A549 (cell line): Measurements from ENCODE around the gene ATG16L1. TPM values are rescaled to one million over a fixed set of nuclear protein-coding genes. Genes with fewer than 3 reads are reported as not detected.

Experiments used
- BCL3 ChIP-seq: fragments of >200 bp; sonication (Bioruptor Twin); formaldehyde crosslinking; IDR thresholded peaks from 3 replicates; pipeline ENCODE4 v1.6.1; 2016
- CBX2 ChIP-seq: fragments of 200-600 bp; sonication (generic); IDR thresholded peaks from 2 replicates; pipeline ENCODE4 v1.6.1; 2016; ENCODE audit warnings: low read depth, mild to moderate bottlenecking, borderline replicate concordance
- CBX8 ChIP-seq: fragments of 200-600 bp; sonication (generic); IDR thresholded peaks from 2 replicates; pipeline ENCODE4 v1.6.1; 2016
- CEBPB ChIP-seq, 2 experiments: fragments of >200 bp in 1 of 2; sonication (Bioruptor Twin) in 1 of 2; formaldehyde crosslinking in 1 of 2; IDR thresholded peaks; 2 replicates each; pipeline ENCODE4 v1.6.1; 2012 to 2016
- CHD2 ChIP-seq: fragments of 150-350 bp; IDR thresholded peaks from 2 replicates; pipeline ENCODE4 v1.6.1; 2014; ENCODE audit warnings: low read length; ENCODE audit not compliant: partially characterized antibody
- EHF ChIP-seq: fragments of 250-450 bp; sonication (Bioruptor Pico); IDR thresholded peaks from 2 replicates; pipeline ENCODE4 v1.5.0; 2020; ENCODE audit warnings: mild to moderate bottlenecking
- EP300 ChIP-seq, 2 experiments: fragments of >200 bp; sonication (Bioruptor Twin); formaldehyde crosslinking; IDR thresholded peaks; 2 replicates in 1 of 2; 3 replicates in 1 of 2; pipeline ENCODE4 v1.6.1; 2016 to 2017
- FOXS1 ChIP-seq: fragments of 250-450 bp; sonication (Bioruptor Pico); IDR thresholded peaks from 2 replicates; pipeline ENCODE4 v1.5.0; 2020; ENCODE audit warnings: mild to moderate bottlenecking, moderate library complexity
- HDAC2 ChIP-seq: fragments of 200-600 bp; sonication (generic); IDR thresholded peaks from 2 replicates; pipeline ENCODE4 v1.6.1; 2016
- HEYL ChIP-seq: fragments of 250-450 bp; sonication (Bioruptor Pico); IDR thresholded peaks from 2 replicates; pipeline ENCODE4 v1.8.0; 2021; ENCODE audit warnings: mild to moderate bottlenecking, moderate library complexity
- HOXA7 ChIP-seq: fragments of 250-450 bp; sonication (Bioruptor Pico); IDR thresholded peaks from 2 replicates; pipeline ENCODE4 v1.5.0; 2020; ENCODE audit warnings: mild to moderate bottlenecking, moderate library complexity
- HOXB13 ChIP-seq: fragments of 250-450 bp; sonication (Bioruptor Pico); IDR thresholded peaks from 2 replicates; pipeline ENCODE4 v1.5.0; 2020; ENCODE audit warnings: low read depth, mild to moderate bottlenecking, moderate library complexity
- JUN ChIP-seq, 2 experiments: fragments of >200 bp; sonication (Bioruptor Twin); formaldehyde crosslinking; IDR thresholded peaks; 2 replicates in 1 of 2; 3 replicates in 1 of 2; pipeline ENCODE4 v1.6.1; 2016 to 2017
- MYC ChIP-seq: IDR thresholded peaks from 2 replicates; pipeline ENCODE4 v1.6.1; 2012; ENCODE audit warnings: mild to moderate bottlenecking, inconsistent platforms, low read length, improper control_type of control experiment, borderline replicate concordance
- PBX3 ChIP-seq: IDR thresholded peaks from 2 replicates; pipeline ENCODE4 v1.6.1; 2012
- RAD21 ChIP-seq, 2 experiments: fragments of >200 bp in 1 of 2; sonication (Bioruptor Twin) in 1 of 2; formaldehyde crosslinking in 1 of 2; IDR thresholded peaks in 1 of 2; conservative IDR thresholded peaks in 1 of 2; 2 replicates in 1 of 2; 3 replicates in 1 of 2; pipeline ENCODE4 v1.6.1; 2012 to 2018; ENCODE audit warnings: inconsistent platforms in 1 of 2
- RARB ChIP-seq: fragments of 250-450 bp; sonication (Bioruptor Pico); IDR thresholded peaks from 2 replicates; pipeline ENCODE4 v1.8.0; 2021; ENCODE audit warnings: mild to moderate bottlenecking, moderate library complexity
- RCOR1 ChIP-seq: fragments of 150-350 bp; IDR thresholded peaks from 2 replicates; pipeline ENCODE4 v1.6.1; 2014; ENCODE audit warnings: antibody characterized with exemption, low read length, low read depth
- REST ChIP-seq: fragments of 200-600 bp; sonication (generic); IDR thresholded peaks from 2 replicates; pipeline ENCODE4 v1.6.1; 2016; ENCODE audit warnings: antibody characterized with exemption, mild to moderate bottlenecking, moderate library complexity
- RNF2 ChIP-seq: fragments of 200-600 bp; sonication (generic); IDR thresholded peaks from 2 replicates; pipeline ENCODE4 v1.6.1; 2016; ENCODE audit warnings: low read depth, mild to moderate bottlenecking, antibody characterized with exemption, moderate library complexity, borderline replicate concordance
- TFCP2L1 ChIP-seq: fragments of 250-450 bp; sonication (Bioruptor Pico); IDR thresholded peaks from 2 replicates; pipeline ENCODE4 v1.5.0; 2021; ENCODE audit warnings: mild to moderate bottlenecking
- USF2 ChIP-seq: fragments of 450-650 bp; IDR thresholded peaks from 2 replicates; pipeline ENCODE4 v1.6.1; 2014; ENCODE audit warnings: antibody characterized with exemption
- ZC3H11A ChIP-seq: fragments of 450-650 bp; IDR thresholded peaks from 2 replicates; pipeline ENCODE4 v1.6.1; 2014; ENCODE audit warnings: antibody characterized with exemption, mild to moderate bottlenecking
- polyA plus RNA-seq, 4 experiments: library from polyadenylated mRNA; depleted of rRNA in 3 of 4; stranded (reverse); fragments of >200 nt; fragmentation: RNase III in 1 of 4; extraction: RNeasy Plus Mini Kit Qiagen cat#74134 plus additional on column Dnase treatment in 1 of 4; gene quantifications; 2 replicates in 3 of 4; 3 replicates in 1 of 4; pipeline ENCODE4 v1.2.3, GENCODE V29; 2011 to 2017
- TF ChIP-seq, protein P1 (sequence below): IDR thresholded peaks from 2 replicates; pipeline ENCODE4 v1.6.1; 2012; ENCODE audit warnings: low read depth, borderline replicate concordance
- TF ChIP-seq, protein P2 (sequence below): IDR thresholded peaks from 2 replicates; pipeline ENCODE4 v1.6.1; 2012

ATG16L1 gene
- polyA plus RNA-seq, 2 of the 4 experiments (the other 2 are of a cell fraction), result 45.1 to 70.9 TPM

DNA sequence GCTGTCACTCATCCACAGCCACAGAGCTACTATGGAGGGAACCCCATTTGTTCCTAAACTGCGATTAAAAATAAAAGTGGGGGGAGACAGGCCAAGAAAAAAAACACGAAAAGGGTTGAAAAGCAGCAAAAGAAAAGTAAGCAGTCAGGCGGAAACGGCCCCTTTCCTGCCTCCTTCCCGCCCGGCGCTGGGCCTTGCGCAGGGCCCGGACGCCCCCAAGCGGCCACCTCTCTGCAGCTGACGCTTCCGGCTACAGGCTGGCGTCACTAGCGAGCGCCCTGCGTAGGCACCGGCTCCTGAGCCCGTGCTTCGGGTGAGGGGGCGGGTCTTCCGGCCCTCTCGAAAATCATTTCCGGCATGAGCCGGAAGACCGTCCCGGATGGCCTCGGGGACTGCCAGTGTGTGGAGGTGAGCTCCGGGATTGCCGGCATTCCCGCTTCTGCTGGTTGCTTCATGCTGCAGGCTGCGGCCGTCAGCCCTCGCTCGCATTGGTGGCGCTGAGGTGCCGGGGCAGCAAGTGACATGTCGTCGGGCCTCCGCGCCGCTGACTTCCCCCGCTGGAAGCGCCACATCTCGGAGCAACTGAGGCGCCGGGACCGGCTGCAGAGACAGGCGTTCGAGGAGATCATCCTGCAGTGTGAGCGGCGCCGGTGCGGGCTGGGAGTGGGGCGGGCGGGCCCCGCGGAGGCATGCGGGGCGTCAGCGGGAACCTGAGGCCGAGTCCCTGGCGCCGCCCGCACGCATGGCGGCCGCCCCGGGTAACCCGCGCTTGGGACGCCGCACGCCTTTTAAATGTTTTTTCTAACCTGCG is at the start of gene ATG16L1 (continued):
- TF ChIP-seq REST, result no peak
- no peak for TF ChIP-seq HOXB13 (CRISPR knock-in tag)
- no peak for TF ChIP-seq CHD2
- TF ChIP-seq, protein P1, sequence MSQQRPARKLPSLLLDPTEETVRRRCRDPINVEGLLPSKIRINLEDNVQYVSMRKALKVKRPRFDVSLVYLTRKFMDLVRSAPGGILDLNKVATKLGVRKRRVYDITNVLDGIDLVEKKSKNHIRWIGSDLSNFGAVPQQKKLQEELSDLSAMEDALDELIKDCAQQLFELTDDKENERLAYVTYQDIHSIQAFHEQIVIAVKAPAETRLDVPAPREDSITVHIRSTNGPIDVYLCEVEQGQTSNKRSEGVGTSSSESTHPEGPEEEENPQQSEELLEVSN, result peak; percentile 80
- TF ChIP-seq PBX3, result no peak
- no peak for TF ChIP-seq EHF
- peak; percentile 89 for TF ChIP-seq RCOR1
- TF ChIP-seq HOXA7 (CRISPR knock-in tag), result no peak
- no peak for TF ChIP-seq ZC3H11A
- TF ChIP-seq EP300 (IDR thresholded peaks at IDR 0.05), result no peak
- TF ChIP-seq TFCP2L1 (CRISPR knock-in tag), result 0 out of 2 replicates have a peak, but pooled peaks have one; percentile 36
- no peak for TF ChIP-seq RARB
- TF ChIP-seq, protein P2, sequence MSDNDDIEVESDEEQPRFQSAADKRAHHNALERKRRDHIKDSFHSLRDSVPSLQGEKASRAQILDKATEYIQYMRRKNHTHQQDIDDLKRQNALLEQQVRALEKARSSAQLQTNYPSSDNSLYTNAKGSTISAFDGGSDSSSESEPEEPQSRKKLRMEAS, result peak; percentile 88
- TF ChIP-seq CBX2, result no peak
- peak; percentile 99 for TF ChIP-seq HDAC2
- TF ChIP-seq CEBPB (IDR thresholded peaks at IDR 0.05), result no peak; a peak in 1 of 4 replicates
- peak; percentile 97 to 100 for TF ChIP-seq RAD21 (conservative IDR thresholded peaks at IDR 0.05 in 1 of 2, IDR thresholded peaks at IDR 0.05 in 1 of 2)
- no peak for TF ChIP-seq RNF2
- TF ChIP-seq MYC, result peak; percentile 21; the same call in 1 of the 2 replicates
- no peak for TF ChIP-seq USF2
- no peak for TF ChIP-seq FOXS1
- TF ChIP-seq BCL3, result peak; percentile 85; the same call in 1 of the 3 replicates
- no peak for TF ChIP-seq HEYL (CRISPR knock-in tag)
- no peak for TF ChIP-seq CBX8
- peak; percentile 82 to 83; a peak in 3 of 5 replicates for TF ChIP-seq JUN (IDR thresholded peaks at IDR 0.05)
